ENCODE data around the gene ELAVL2.

ELAVL2 gene

GRCh38 chr9:23796209-23796608 is 29.8 kb downstream of the ELAVL2 start:
- Histone ChIP-seq H3K9me3 (ENCODE audit: control insufficient read depth, insufficient read depth, low read length) (no peaks in the 10 kb centered on the region), H3K36me3 (ENCODE audit: control insufficient read depth, insufficient read depth, low read length) (no peaks in the 10 kb centered on the region), H3K27me3 (ENCODE audit: control insufficient read depth, insufficient read depth, low read length) (no peaks in the 10 kb centered on the region), H3K4me1 (ENCODE audit: control insufficient read depth, insufficient read depth, low read length) (peaks cover 3% of the 10 kb centered on the region), H3K4me3 (ENCODE audit: low read length) (no peak overlapping the region), H3K27ac (ENCODE audit: low read length) (no peak overlapping the region)
- no peak for DNase-seq (ENCODE audit: low read depth, low spot score)
- whole genome bisulfite sequencing (ENCODE audit: insufficient coverage, insufficient read length) = no CpG with 5 or more reads among the region's 3 CpGs

- H3K4me3 ChIP-seq (ENCODE audit: low read length) = no peak overlapping the region
- peaks cover 2% of the 10 kb centered on the region; the same call in 1 of the 2 replicates for H3K4me1 ChIP-seq (ENCODE audit: control insufficient read depth, insufficient read depth, low read length)
- no peak for DNase-seq (ENCODE audit: low read depth, low spot score)
- no peaks in the 10 kb centered on the region for H3K36me3 ChIP-seq (ENCODE audit: control insufficient read depth, insufficient read depth, low read length)
- no peak overlapping the region for H3K27ac ChIP-seq (ENCODE audit: low read length)
- no CpG with 5 or more reads among the region's 9 CpGs for WGBS (ENCODE audit: insufficient coverage, insufficient read length)
- H3K27me3 ChIP-seq (ENCODE audit: control insufficient read depth, insufficient read depth, low read length) = no peaks in the 10 kb centered on the region
- H3K9me3 ChIP-seq (ENCODE audit: control insufficient read depth, insufficient read depth, low read length) = no peaks in the 10 kb centered on the region
These were observed 35.4 kb downstream of the ELAVL2 start for GRCh38 chr9:23790351-23791260.

DNA sequence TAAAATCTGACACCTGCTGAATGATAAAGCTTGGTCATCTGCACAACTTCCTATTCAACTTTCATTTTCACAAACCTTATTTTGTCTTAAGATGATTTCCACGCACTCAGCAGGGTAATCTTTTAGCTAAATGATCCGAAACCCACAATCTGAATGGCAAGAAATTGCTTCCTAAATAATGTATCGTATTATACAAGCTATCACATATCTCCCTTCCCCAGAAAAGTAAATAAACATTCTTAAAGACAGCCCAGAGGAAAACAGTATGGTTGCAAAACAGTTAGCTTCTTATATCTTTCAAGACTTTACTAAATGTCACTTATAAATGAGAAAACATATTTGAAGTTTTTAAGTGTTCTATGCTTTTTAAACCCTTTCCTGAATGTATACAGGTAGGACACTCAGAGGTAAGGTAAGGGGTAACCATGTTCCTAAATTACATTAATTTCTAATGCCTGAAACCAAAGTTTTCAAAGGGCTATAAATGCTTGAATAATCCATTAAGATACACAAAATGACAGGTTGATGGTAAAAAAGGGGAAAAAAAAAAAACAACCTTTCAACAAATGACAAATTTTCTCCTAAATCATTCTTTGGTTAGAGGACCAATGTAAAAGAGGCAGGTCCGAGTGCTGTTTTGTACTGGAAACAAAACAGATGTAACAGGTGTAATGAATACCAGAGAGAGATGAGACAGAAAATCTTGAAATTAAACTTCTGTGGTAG is 36.3 kb downstream of the ELAVL2 start:
- no peak overlapping the region for H3K27ac ChIP-seq (ENCODE audit: low read length)
- WGBS (ENCODE audit: insufficient coverage, insufficient read length) = no CpG with 5 or more reads among the region's 4 CpGs
- no peaks in the 10 kb centered on the region for H3K36me3 ChIP-seq (ENCODE audit: control insufficient read depth, insufficient read depth, low read length)
- no peak overlapping the region for H3K4me3 ChIP-seq (ENCODE audit: low read length)
- no peak for DNase-seq (ENCODE audit: low read depth, low spot score)
- H3K9me3 ChIP-seq (ENCODE audit: control insufficient read depth, insufficient read depth, low read length) = no peaks in the 10 kb centered on the region
- no peaks in the 10 kb centered on the region for H3K27me3 ChIP-seq (ENCODE audit: control insufficient read depth, insufficient read depth, low read length)
- H3K4me1 ChIP-seq (ENCODE audit: control insufficient read depth, insufficient read depth, low read length) = peaks cover 2% of the 10 kb centered on the region; the same call in 1 of the 2 replicates

- no peak overlapping the region for H3K27ac ChIP-seq (ENCODE audit: low read length)
- no peaks in the 10 kb centered on the region for H3K9me3 ChIP-seq (ENCODE audit: control insufficient read depth, insufficient read depth, low read length)
- H3K4me3 ChIP-seq (ENCODE audit: low read length) = no peak overlapping the region
- no peaks in the 10 kb centered on the region for H3K4me1 ChIP-seq (ENCODE audit: control insufficient read depth, insufficient read depth, low read length)
- DNase-seq (ENCODE audit: low read depth, low spot score) = no peak
- no peaks in the 10 kb centered on the region for H3K27me3 ChIP-seq (ENCODE audit: control insufficient read depth, insufficient read depth, low read length)
- H3K36me3 ChIP-seq (ENCODE audit: control insufficient read depth, insufficient read depth, low read length) = no peaks in the 10 kb centered on the region
- no CpG with 5 or more reads among the region's 1 CpG for WGBS (ENCODE audit: insufficient coverage, insufficient read length)
These were observed 41.1 kb downstream of the ELAVL2 start for GRCh38 chr9:23784962-23785361.

- Histone ChIP-seq H3K27ac (ENCODE audit: low read length) (no peak overlapping the region), H3K27me3 (ENCODE audit: control insufficient read depth, insufficient read depth, low read length) (no peaks in the 10 kb centered on the region), H3K4me3 (ENCODE audit: low read length) (no peak overlapping the region), H3K9me3 (ENCODE audit: control insufficient read depth, insufficient read depth, low read length) (no peaks in the 10 kb centered on the region), H3K36me3 (ENCODE audit: control insufficient read depth, insufficient read depth, low read length) (no peaks in the 10 kb centered on the region), H3K4me1 (ENCODE audit: control insufficient read depth, insufficient read depth, low read length) (0 out of 2 replicates have a peak, but pooled peaks cover 2% of the 10 kb centered on the region)
- DNase-seq (ENCODE audit: low read depth, low spot score) = no peak
- WGBS (ENCODE audit: insufficient coverage, insufficient read length) = no CpG with 5 or more reads among the region's 1 CpG
These were observed 42.5 kb downstream of the ELAVL2 start for GRCh38 chr9:23783509-23783908.

- Histone ChIP-seq H3K36me3 (ENCODE audit: control insufficient read depth, insufficient read depth, low read length) (no peaks in the 10 kb centered on the region), H3K9me3 (ENCODE audit: control insufficient read depth, insufficient read depth, low read length) (no peaks in the 10 kb centered on the region), H3K4me3 (ENCODE audit: low read length) (no peak overlapping the region), H3K27ac (ENCODE audit: low read length) (no peak overlapping the region), H3K4me1 (ENCODE audit: control insufficient read depth, insufficient read depth, low read length) (peaks cover 7% of the 10 kb centered on the region; the same call in 1 of the 2 replicates), H3K27me3 (ENCODE audit: control insufficient read depth, insufficient read depth, low read length) (no peaks in the 10 kb centered on the region)
- DNase-seq (ENCODE audit: low read depth, low spot score) = no peak
- WGBS (ENCODE audit: insufficient coverage, insufficient read length) = no CpG with 5 or more reads among the region's 2 CpGs
These were observed 46.8 kb downstream of the ELAVL2 start for GRCh38 chr9:23779220-23779619.

- no peaks in the 10 kb centered on the region for H3K27me3 ChIP-seq (ENCODE audit: control insufficient read depth, insufficient read depth, low read length)
- WGBS (ENCODE audit: insufficient coverage, insufficient read length) = no CpG with 5 or more reads among the region's 5 CpGs
- H3K4me3 ChIP-seq (ENCODE audit: low read length) = no peak overlapping the region
- H3K9me3 ChIP-seq (ENCODE audit: control insufficient read depth, insufficient read depth, low read length) = no peaks in the 10 kb centered on the region
- no peak for DNase-seq (ENCODE audit: low read depth, low spot score)
- H3K36me3 ChIP-seq (ENCODE audit: control insufficient read depth, insufficient read depth, low read length) = no peaks in the 10 kb centered on the region
- H3K4me1 ChIP-seq (ENCODE audit: control insufficient read depth, insufficient read depth, low read length) = peaks cover 7% of the 10 kb centered on the region; the same call in 1 of the 2 replicates
- no peak overlapping the region for H3K27ac ChIP-seq (ENCODE audit: low read length)
These were observed 48.7 kb downstream of the ELAVL2 start for GRCh38 chr9:23777328-23777727.

DNA sequence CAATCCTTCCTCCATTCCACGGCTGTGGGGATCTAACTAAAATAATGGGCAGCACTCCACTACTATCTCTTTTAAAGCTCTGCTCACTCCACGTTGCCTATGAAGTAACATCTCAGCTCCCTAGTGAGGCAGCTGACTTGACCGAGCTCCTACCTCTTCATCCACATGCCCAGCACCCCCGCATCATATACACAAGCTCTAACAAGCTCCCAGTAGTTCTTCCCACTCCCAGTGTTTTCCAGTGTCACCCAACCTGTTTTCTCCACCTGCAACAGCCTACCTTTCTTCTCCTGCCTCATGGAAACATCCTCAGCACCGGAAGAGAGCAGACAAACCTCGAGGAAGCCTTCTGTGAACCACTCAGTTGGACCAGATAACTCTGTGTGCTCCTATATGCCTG is 50.5 kb downstream of the ELAVL2 start:
- DNase-seq (ENCODE audit: low read depth, low spot score) = no peak
- H3K27me3 ChIP-seq (ENCODE audit: control insufficient read depth, insufficient read depth, low read length) = no peaks in the 10 kb centered on the region
- no CpG with 5 or more reads among the region's 6 CpGs for WGBS (ENCODE audit: insufficient coverage, insufficient read length)
- H3K9me3 ChIP-seq (ENCODE audit: control insufficient read depth, insufficient read depth, low read length) = no peaks in the 10 kb centered on the region
- H3K4me3 ChIP-seq (ENCODE audit: low read length) = no peak overlapping the region
- H3K27ac ChIP-seq (ENCODE audit: low read length) = no peak overlapping the region
- no peaks in the 10 kb centered on the region for H3K36me3 ChIP-seq (ENCODE audit: control insufficient read depth, insufficient read depth, low read length)
- peaks cover 7% of the 10 kb centered on the region; the same call in 1 of the 2 replicates for H3K4me1 ChIP-seq (ENCODE audit: control insufficient read depth, insufficient read depth, low read length)

DNA sequence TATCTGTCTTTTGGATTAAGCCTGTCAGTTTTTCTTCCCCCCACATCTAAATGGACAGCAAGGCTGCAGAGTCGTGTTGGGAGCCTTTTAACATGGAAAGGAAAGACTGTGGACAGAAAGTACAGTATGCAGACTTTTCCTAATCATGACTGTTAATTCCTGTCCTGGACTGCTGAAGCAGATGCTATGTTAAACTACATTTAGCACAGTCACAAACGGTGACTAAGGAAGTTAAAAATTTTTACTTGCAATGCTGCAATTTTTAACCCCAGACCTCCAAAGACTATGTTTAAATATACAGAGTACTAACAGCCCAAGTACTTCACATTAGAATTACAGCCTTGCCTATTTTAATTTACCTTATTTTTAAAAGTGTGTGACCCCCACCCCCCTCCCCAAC is 51.8 kb downstream of the ELAVL2 start:
- no peak overlapping the region for H3K4me3 ChIP-seq (ENCODE audit: low read length)
- H3K9me3 ChIP-seq (ENCODE audit: control insufficient read depth, insufficient read depth, low read length) = no peaks in the 10 kb centered on the region
- no peaks in the 10 kb centered on the region for H3K27me3 ChIP-seq (ENCODE audit: control insufficient read depth, insufficient read depth, low read length)
- H3K4me1 ChIP-seq (ENCODE audit: control insufficient read depth, insufficient read depth, low read length) = peaks cover 10% of the 10 kb centered on the region; the same call in 1 of the 2 replicates
- WGBS (ENCODE audit: insufficient coverage, insufficient read length) = no CpG with 5 or more reads among the region's 2 CpGs
- H3K27ac ChIP-seq (ENCODE audit: low read length) = no peak overlapping the region
- H3K36me3 ChIP-seq (ENCODE audit: control insufficient read depth, insufficient read depth, low read length) = no peaks in the 10 kb centered on the region
- DNase-seq (ENCODE audit: low read depth, low spot score) = no peak

- no peaks in the 10 kb centered on the region for H3K27me3 ChIP-seq (ENCODE audit: control insufficient read depth, insufficient read depth, low read length)
- H3K27ac ChIP-seq (ENCODE audit: low read length) = no peak overlapping the region
- no peaks in the 10 kb centered on the region for H3K36me3 ChIP-seq (ENCODE audit: control insufficient read depth, insufficient read depth, low read length)
- no peaks in the 10 kb centered on the region for H3K9me3 ChIP-seq (ENCODE audit: control insufficient read depth, insufficient read depth, low read length)
- peaks cover 9% of the 10 kb centered on the region; the same call in 1 of the 2 replicates for H3K4me1 ChIP-seq (ENCODE audit: control insufficient read depth, insufficient read depth, low read length)
- DNase-seq (ENCODE audit: low read depth, low spot score) = no peak
- no peak overlapping the region for H3K4me3 ChIP-seq (ENCODE audit: low read length)
These were observed 53.7 kb downstream of the ELAVL2 start for GRCh38 chr9:23772385-23772783.

Data from iPS DF 6.9 (cell line).